ENCODE measurements around the gene CDC25A.

DNA sequence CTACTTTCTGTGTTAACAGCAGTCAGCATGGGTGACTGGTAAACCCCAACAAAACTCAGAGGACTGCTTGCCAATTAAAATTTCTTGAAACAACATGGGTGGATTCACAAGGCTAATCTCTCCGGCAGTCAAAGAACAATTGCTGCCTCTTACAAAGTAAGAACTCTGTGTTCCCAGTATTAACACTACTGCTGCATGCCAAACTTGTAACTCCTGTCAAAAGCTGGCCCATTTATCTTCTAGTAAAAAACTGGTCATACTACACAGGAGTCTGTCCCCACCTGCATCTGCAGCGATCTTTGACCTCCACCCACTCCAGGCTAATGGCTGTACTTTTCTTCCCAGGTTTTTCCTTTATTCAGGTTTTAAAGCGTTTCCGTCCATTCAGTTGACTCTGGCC, 44.0 kb upstream of the CDC25A start:
- TF ChIP-seq, protein P1, sequence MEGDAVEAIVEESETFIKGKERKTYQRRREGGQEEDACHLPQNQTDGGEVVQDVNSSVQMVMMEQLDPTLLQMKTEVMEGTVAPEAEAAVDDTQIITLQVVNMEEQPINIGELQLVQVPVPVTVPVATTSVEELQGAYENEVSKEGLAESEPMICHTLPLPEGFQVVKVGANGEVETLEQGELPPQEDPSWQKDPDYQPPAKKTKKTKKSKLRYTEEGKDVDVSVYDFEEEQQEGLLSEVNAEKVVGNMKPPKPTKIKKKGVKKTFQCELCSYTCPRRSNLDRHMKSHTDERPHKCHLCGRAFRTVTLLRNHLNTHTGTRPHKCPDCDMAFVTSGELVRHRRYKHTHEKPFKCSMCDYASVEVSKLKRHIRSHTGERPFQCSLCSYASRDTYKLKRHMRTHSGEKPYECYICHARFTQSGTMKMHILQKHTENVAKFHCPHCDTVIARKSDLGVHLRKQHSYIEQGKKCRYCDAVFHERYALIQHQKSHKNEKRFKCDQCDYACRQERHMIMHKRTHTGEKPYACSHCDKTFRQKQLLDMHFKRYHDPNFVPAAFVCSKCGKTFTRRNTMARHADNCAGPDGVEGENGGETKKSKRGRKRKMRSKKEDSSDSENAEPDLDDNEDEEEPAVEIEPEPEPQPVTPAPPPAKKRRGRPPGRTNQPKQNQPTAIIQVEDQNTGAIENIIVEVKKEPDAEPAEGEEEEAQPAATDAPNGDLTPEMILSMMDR (IDR thresholded peaks at IDR 0.05), result no peak
- no peak for TF ChIP-seq POLR2AphosphoS5 (IDR thresholded peaks at IDR 0.05; ENCODE audit: low read depth, low read length)
- no peak for TF ChIP-seq SIN3A (IDR thresholded peaks at IDR 0.05; ENCODE audit: borderline replicate concordance, insufficient read depth, low read depth, low read length)
- TF ChIP-seq, protein P2, sequence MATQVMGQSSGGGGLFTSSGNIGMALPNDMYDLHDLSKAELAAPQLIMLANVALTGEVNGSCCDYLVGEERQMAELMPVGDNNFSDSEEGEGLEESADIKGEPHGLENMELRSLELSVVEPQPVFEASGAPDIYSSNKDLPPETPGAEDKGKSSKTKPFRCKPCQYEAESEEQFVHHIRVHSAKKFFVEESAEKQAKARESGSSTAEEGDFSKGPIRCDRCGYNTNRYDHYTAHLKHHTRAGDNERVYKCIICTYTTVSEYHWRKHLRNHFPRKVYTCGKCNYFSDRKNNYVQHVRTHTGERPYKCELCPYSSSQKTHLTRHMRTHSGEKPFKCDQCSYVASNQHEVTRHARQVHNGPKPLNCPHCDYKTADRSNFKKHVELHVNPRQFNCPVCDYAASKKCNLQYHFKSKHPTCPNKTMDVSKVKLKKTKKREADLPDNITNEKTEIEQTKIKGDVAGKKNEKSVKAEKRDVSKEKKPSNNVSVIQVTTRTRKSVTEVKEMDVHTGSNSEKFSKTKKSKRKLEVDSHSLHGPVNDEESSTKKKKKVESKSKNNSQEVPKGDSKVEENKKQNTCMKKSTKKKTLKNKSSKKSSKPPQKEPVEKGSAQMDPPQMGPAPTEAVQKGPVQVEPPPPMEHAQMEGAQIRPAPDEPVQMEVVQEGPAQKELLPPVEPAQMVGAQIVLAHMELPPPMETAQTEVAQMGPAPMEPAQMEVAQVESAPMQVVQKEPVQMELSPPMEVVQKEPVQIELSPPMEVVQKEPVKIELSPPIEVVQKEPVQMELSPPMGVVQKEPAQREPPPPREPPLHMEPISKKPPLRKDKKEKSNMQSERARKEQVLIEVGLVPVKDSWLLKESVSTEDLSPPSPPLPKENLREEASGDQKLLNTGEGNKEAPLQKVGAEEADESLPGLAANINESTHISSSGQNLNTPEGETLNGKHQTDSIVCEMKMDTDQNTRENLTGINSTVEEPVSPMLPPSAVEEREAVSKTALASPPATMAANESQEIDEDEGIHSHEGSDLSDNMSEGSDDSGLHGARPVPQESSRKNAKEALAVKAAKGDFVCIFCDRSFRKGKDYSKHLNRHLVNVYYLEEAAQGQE (IDR thresholded peaks at IDR 0.05; ENCODE audit: insufficient read depth in 1 of 2, low read depth in 2 of 2, low read length in 1 of 2), result no peak

Data from Panc1 (cell line).